Keratinocyte (primary cell): Measurements from ENCODE around the gene ANKRD34A. TPM values are rescaled to one million over a fixed set of nuclear protein-coding genes. Genes with fewer than 3 reads are reported as not detected.

Source experiments
- DNase-seq: peaks from one replicate; pipeline ENCODE4 v3.0.0-alpha.2; 2011; ENCODE audit warnings: low read depth, missing footprints, low spot score
- FAIRE-seq: peaks from 2 replicates; lab custom pipeline; 2011; peaks lifted over from hg19 to GRCh38; lab: Jason Lieb, UNC
- H2AFZ ChIP-seq: 2 replicates; pipeline ENCODE4 v1.6.0; 2012; ENCODE audit warnings: low read length, control low read depth, inconsistent platforms; ENCODE audit not compliant: control insufficient read depth
- H3K27ac ChIP-seq: 2 replicates; pipeline ENCODE4 v1.5.1; 2011; ENCODE audit warnings: low read length; ENCODE audit not compliant: control insufficient read depth, insufficient read depth
- H3K27me3 ChIP-seq: 3 replicates; pipeline ENCODE4 v1.6.0; 2011; ENCODE audit warnings: low read length; ENCODE audit not compliant: control insufficient read depth, insufficient read depth; ENCODE audit errors: extremely low read depth
- H3K36me3 ChIP-seq, 2 experiments: 2 replicates in 1 of 2; 3 replicates in 1 of 2; pipeline ENCODE4 v1.5.1; 2011; ENCODE audit warnings: low read length in 2 of 2, mild to moderate bottlenecking in 1 of 2; ENCODE audit not compliant: control insufficient read depth in 2 of 2, insufficient read depth in 2 of 2; ENCODE audit errors: extremely low read depth in 1 of 2
- H3K4me1 ChIP-seq: 3 replicates; pipeline ENCODE4 v1.5.1; 2011; ENCODE audit warnings: low read length; ENCODE audit not compliant: control insufficient read depth, insufficient read depth; ENCODE audit errors: extremely low read depth
- H3K4me2 ChIP-seq: 3 replicates; pipeline ENCODE4 v1.6.0; 2011; ENCODE audit warnings: low read depth, low read length; ENCODE audit not compliant: control insufficient read depth, insufficient read depth; ENCODE audit errors: extremely low read depth
- H3K4me3 ChIP-seq, 3 experiments: fragments of 200-600 bp in 1 of 3; sonication (generic) in 1 of 3; 2 replicates in 2 of 3; 3 replicates in 1 of 3; pipeline ENCODE4 v1.5.1; 2011 to 2016; ENCODE audit warnings: low read length in 3 of 3, mild to moderate bottlenecking in 3 of 3, control low read depth in 2 of 3, inconsistent platforms in 1 of 3, low read depth in 1 of 3, mixed read lengths in 1 of 3, mixed run types in 1 of 3, moderate library complexity in 1 of 3; ENCODE audit not compliant: control insufficient read depth in 2 of 3, insufficient read depth in 2 of 3; ENCODE audit errors: extremely low read depth in 1 of 3
- H3K79me2 ChIP-seq: 2 replicates; pipeline ENCODE4 v1.6.0; 2012; ENCODE audit warnings: low read length; ENCODE audit not compliant: control insufficient read depth, insufficient read depth
- H3K9ac ChIP-seq: 3 replicates; pipeline ENCODE4 v1.6.0; 2011; ENCODE audit warnings: low read length; ENCODE audit not compliant: control insufficient read depth, insufficient read depth; ENCODE audit errors: extremely low read depth
- H3K9me1 ChIP-seq: 3 replicates; pipeline ENCODE4 v1.6.0; 2011; ENCODE audit warnings: low read length; ENCODE audit not compliant: control insufficient read depth, insufficient read depth; ENCODE audit errors: extremely low read depth
- H3K9me3 ChIP-seq: 2 replicates; pipeline ENCODE4 v1.5.1; 2012; ENCODE audit warnings: low read depth, low read length; ENCODE audit not compliant: control insufficient read depth
- H4K20me1 ChIP-seq: 3 replicates; pipeline ENCODE4 v1.6.0; 2011; ENCODE audit warnings: low read length; ENCODE audit not compliant: control insufficient read depth, insufficient read depth; ENCODE audit errors: extremely low read depth
- EZH2 ChIP-seq: IDR thresholded peaks from one replicate; pipeline ENCODE4 v1.6.1; 2012; ENCODE audit warnings: inconsistent platforms, mild to moderate bottlenecking, low read length, moderate library complexity
- dilution Hi-C: fragments of 300-500 bp; cut with MboI; formaldehyde crosslinking; loops from one replicate; pipeline ENCODE4 v1.7.0; 2020; ENCODE audit warnings: low sequenced_read_pairs; ENCODE audit not compliant: extremely low pct_ligation_motif_present
- polyA plus RNA-seq, 5 experiments: library from polyadenylated mRNA; depleted of rRNA in 3 of 5; stranded (reverse) in 3 of 5; stranded (forward) in 1 of 5; unstranded in 1 of 5; fragments of >200 nt; gene quantifications; 1 replicate in 1 of 5; 2 replicates in 3 of 5; 3 replicates in 1 of 5; pipeline versions ENCODE4 v1.2.1 to v1.2.3, GENCODE V29; 2011 to 2012; ENCODE audit warnings: missing spikeins in 2 of 5, low read depth in 1 of 5, low replicate concordance in 1 of 5
- TF ChIP-seq, protein P1 (sequence below), 3 experiments: IDR thresholded peaks in 1 of 3; conservative IDR thresholded peaks in 1 of 3; optimal IDR thresholded peaks in 1 of 3; 2 replicates in 2 of 3; 3 replicates in 1 of 3; pipeline versions ENCODE3 to v1.5.1; 2011; ENCODE audit warnings: low read length in 3 of 3, mild to moderate bottlenecking in 3 of 3, moderate library complexity in 2 of 3, control low read depth in 1 of 3, inconsistent platforms in 1 of 3; ENCODE audit not compliant: insufficient read depth in 2 of 3; ENCODE audit errors: extremely low read depth in 1 of 3

The ANKRD34A gene
- polyA plus RNA-seq, 1 donor (not counting 4 experiments of a cell fraction or from before 2014, with no cell fraction given): 0.83 TPM

- H3K4me3 ChIP-seq: no peak overlapping the region
- no peaks in the 10 kb centered on the region for H3K36me3 ChIP-seq
- H3K79me2 ChIP-seq: no peaks in the 10 kb centered on the region
Observed at GRCh38 chr1:145982010-145982723, 17.8 kb upstream of the ANKRD34A start.

DNA sequence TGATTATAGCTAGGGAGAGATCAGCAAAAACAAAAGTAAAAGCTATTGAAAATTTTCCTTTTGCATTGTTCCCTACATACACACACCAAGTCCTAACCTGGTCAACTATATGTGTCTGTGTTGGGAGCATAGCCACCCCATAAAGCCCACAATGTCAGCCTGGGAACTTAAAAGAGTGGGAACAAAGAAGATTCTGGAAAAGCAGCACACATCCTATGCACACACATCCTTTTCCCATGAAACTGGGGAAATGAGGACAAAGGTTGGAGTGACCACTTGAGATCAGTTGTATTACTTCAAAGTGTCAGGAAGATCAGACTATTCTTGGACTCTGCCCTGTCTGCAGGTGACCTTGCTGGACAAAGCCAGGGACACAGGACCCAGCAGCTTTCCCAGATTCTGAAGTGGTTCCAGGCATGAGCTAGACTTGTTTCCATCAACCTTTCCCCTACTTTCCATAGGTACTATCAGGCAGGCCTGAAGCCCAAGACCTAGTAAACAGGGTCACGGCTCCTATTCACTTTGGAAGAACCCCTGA is 16.2 kb upstream of the ANKRD34A start:
- Histone ChIP-seq H2AFZ (no peak overlapping the region), H4K20me1 (no peaks in the 10 kb centered on the region), H3K79me2 (no peaks in the 10 kb centered on the region), H3K9ac (no peak overlapping the region), H3K9me1 (no peaks in the 10 kb centered on the region), H3K36me3 (no peaks in the 10 kb centered on the region), H3K4me2 (no peak overlapping the region), H3K27ac (no peak overlapping the region), H3K27me3 (no peaks in the 10 kb centered on the region), H3K9me3 (no peaks in the 10 kb centered on the region), H3K4me1 (peaks cover 55% of the 10 kb centered on the region), H3K4me3 (no peak overlapping the region)
- dilution Hi-C loops: no loop called here
- FAIRE-seq (no peak), DNase-seq (no peak)
- TF ChIP-seq, protein P1, sequence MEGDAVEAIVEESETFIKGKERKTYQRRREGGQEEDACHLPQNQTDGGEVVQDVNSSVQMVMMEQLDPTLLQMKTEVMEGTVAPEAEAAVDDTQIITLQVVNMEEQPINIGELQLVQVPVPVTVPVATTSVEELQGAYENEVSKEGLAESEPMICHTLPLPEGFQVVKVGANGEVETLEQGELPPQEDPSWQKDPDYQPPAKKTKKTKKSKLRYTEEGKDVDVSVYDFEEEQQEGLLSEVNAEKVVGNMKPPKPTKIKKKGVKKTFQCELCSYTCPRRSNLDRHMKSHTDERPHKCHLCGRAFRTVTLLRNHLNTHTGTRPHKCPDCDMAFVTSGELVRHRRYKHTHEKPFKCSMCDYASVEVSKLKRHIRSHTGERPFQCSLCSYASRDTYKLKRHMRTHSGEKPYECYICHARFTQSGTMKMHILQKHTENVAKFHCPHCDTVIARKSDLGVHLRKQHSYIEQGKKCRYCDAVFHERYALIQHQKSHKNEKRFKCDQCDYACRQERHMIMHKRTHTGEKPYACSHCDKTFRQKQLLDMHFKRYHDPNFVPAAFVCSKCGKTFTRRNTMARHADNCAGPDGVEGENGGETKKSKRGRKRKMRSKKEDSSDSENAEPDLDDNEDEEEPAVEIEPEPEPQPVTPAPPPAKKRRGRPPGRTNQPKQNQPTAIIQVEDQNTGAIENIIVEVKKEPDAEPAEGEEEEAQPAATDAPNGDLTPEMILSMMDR (optimal IDR thresholded peaks at IDR 0.05 in 1 of 3, IDR thresholded peaks at IDR 0.05 in 1 of 3, conservative IDR thresholded peaks at IDR 0.05 in 1 of 3; ENCODE audit: extremely low read depth in 1 of 3, insufficient read depth in 2 of 3, low read length in 3 of 3): no peak
- no peak for TF ChIP-seq EZH2

More at GRCh38 chr1:145982010-145982723, 17.8 kb upstream of the ANKRD34A start:
- dilution Hi-C loops: no loop called here
- no peak overlapping the region for H3K9ac ChIP-seq
- no peaks in the 10 kb centered on the region for H3K9me3 ChIP-seq
- FAIRE-seq: no peak
- no peak overlapping the region for H2AFZ ChIP-seq
- no peak overlapping the region for H3K27ac ChIP-seq
- no peak overlapping the region for H3K4me2 ChIP-seq
- TF ChIP-seq, protein P1 (optimal IDR thresholded peaks at IDR 0.05 in 1 of 3, IDR thresholded peaks at IDR 0.05 in 1 of 3, conservative IDR thresholded peaks at IDR 0.05 in 1 of 3; ENCODE audit: extremely low read depth in 1 of 3, insufficient read depth in 2 of 3, low read length in 3 of 3): no peak
- no peak for TF ChIP-seq EZH2
- peaks cover 61% of the 10 kb centered on the region for H3K4me1 ChIP-seq
- H3K9me1 ChIP-seq: no peaks in the 10 kb centered on the region
- H3K27me3 ChIP-seq: no peaks in the 10 kb centered on the region
- no peak for DNase-seq
- no peaks in the 10 kb centered on the region for H4K20me1 ChIP-seq
